ENCODE data around the gene ADAM8.

Gene ADAM8

DNA sequence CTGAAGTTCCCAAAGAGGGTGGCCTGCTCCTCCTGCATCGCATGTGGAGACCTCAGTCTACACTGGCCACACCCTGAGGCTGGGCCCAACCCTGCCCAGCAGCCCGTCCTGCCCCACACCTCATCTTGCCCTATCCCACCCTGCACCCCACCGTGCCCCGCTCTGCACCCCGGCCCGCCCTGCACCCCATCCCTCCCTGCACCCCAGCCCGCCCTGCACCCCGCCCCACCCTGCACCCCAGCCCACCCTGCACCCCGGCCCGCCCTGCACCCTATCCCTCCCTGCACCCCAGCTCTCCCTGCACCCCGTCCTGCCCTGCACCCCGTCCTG, 24.5 kb downstream of the ADAM8 start:
- TF ChIP-seq, protein P1, sequence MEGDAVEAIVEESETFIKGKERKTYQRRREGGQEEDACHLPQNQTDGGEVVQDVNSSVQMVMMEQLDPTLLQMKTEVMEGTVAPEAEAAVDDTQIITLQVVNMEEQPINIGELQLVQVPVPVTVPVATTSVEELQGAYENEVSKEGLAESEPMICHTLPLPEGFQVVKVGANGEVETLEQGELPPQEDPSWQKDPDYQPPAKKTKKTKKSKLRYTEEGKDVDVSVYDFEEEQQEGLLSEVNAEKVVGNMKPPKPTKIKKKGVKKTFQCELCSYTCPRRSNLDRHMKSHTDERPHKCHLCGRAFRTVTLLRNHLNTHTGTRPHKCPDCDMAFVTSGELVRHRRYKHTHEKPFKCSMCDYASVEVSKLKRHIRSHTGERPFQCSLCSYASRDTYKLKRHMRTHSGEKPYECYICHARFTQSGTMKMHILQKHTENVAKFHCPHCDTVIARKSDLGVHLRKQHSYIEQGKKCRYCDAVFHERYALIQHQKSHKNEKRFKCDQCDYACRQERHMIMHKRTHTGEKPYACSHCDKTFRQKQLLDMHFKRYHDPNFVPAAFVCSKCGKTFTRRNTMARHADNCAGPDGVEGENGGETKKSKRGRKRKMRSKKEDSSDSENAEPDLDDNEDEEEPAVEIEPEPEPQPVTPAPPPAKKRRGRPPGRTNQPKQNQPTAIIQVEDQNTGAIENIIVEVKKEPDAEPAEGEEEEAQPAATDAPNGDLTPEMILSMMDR (IDR thresholded peaks at IDR 0.05; ENCODE audit: low read depth, low read length), result no peak
- no peak overlapping the region for H3K4me3 ChIP-seq (replicated peaks in 1 of 2; ENCODE audit: low read depth in 2 of 2, low read length in 2 of 2)
- no peak for DNase-seq (ENCODE audit: low read depth in 2 of 2)

DNA sequence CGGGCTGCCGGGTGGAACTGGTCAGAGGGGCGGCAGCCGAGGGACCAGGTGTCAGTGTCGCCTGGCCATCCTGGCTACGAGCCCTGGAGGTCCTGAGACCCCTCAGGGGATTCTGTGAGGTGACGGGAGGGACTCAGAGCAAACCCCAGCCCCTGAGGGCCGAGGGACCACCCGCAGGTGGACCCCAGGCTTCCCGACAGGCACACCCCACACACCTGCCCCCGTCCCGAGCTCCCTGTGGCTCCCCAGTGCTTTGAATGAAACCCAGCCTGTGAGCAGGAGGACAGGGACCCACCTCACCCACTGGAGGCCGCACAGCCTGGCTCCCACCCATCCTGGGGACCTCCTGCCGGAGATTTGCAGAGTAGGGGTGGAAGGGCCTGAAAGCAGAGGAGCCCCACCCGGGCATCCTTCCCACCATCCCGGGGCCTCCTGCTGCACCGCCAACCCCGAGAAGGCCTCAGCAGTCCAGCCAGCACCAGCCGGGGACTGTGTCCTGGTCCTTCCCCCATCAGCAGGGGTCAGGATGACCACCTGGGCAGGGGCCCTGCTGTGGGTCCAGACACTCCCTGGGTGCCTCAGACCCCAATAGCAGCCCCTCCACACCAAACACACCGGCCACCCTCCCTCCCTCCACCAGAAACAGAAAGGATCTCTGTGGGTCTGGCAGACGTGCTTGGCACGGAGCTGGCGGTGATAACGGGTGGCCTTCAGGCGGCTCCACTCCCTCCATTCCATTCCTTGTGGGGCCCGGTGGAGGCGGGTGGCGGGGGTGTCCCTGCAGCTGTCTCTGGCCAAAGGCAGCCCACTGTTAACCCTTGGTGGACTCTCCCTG, 25.1 kb downstream of the ADAM8 start:
- no peak overlapping the region for H3K4me3 ChIP-seq (replicated peaks in 1 of 2; ENCODE audit: low read depth in 2 of 2, low read length in 2 of 2)
- TF ChIP-seq, protein P1 (IDR thresholded peaks at IDR 0.05; ENCODE audit: low read depth, low read length), result no peak
- peak in 1 of 2 donors; percentile 17 for DNase-seq (ENCODE audit: low read depth in 2 of 2)

DNA sequence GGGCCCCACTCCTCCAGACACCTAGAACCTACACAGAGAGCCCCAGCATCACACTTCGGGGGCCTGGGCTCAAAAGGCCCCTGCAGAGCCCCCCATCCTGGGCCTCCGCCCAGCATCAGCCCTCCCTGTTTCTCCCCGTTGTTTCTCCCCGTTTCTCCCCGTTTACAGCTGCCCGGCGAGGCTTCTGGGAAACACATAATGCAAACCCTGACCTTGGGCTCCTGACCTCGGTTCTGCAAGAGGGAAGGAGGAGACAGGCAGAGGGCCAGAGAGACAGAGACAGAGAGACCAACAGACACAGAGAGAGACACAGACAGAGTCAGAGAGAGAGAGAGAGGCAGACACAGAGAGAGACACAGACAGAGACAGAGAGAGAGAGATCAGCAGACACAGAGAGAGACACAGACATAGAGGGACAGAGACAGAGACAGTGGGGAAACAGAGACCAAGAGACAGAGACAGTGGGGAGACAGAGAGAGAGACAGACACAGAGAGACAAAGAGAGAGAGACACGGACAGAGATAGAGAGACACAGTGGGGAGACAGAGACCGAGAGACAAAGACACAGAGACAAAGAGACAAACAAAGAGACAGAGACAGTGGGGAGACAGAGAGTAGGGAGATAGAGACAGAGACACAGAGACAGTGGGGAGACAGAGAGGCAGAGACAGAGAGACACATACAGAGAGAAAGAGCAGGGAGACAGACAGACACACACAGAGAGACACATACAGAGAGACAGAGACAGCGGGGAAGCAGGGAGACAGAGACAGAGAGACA, 26.5 kb downstream of the ADAM8 start:
- TF ChIP-seq, protein P1 (IDR thresholded peaks at IDR 0.05; ENCODE audit: low read depth, low read length), result no peak
- no peak for DNase-seq (ENCODE audit: low read depth in 2 of 2)
- H3K4me3 ChIP-seq (replicated peaks in 1 of 2; ENCODE audit: low read depth in 2 of 2, low read length in 2 of 2), result no peak overlapping the region

DNA sequence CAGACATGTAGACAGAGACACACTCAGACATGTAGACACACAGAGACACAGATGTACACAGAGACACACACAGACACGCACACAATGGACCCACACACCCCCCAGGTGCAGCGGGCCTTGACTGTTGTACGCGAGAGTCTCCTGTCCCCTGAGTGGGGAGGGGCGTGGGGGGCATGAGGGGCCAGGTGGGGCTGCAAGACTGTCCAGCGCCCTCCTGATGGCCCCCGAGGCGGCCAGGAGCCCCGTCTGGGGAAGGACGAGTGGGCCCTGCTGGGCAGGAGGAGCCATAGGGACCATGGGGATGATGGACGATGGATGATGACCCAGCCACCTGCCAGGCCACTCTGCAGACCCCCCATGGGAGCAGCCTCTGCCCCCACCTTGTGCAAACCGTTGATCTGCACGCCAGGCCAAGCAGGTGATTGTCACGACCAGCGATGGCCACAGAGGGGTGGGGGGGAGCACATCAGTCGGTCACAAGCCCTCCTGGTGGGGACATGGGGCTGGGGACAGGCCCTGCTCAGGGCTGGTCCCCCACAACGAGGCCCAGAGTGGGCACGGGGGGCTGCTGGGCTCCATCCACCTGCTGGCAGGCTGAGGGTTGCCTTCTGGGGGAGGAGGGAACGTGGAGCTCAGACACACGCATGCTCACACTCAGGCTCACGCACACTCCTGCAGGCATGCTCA, 27.4 kb downstream of the ADAM8 start:
- TF ChIP-seq, protein P1 (IDR thresholded peaks at IDR 0.05; ENCODE audit: low read depth, low read length), result no peak
- no peak for DNase-seq (ENCODE audit: low read depth in 2 of 2)
- no peak overlapping the region for H3K4me3 ChIP-seq (replicated peaks in 1 of 2; ENCODE audit: low read depth in 2 of 2, low read length in 2 of 2)

DNA sequence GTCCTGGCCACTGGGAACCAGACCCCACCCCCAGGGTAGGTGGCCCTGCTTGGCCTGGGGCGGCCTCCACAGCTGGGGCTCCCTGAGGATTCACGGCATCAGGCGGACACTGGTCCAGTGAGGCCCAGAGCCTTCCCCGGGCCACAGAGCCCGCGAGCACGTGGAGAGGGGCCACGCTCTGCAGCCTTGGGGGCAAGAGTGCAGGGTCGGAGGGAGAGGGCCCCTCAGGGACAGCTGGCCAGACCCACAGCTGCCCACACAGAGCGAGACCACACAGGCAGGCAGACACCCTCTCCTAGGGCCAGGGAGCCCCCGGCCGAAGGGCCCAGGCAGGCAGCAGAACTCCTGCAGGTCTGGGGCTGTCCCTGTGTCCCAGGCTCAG, 28.3 kb downstream of the ADAM8 start:
- no peak for DNase-seq (ENCODE audit: low read depth in 2 of 2)
- no peak overlapping the region for H3K4me3 ChIP-seq (replicated peaks in 1 of 2; ENCODE audit: low read depth in 2 of 2, low read length in 2 of 2)
- TF ChIP-seq, protein P1 (IDR thresholded peaks at IDR 0.05; ENCODE audit: low read depth, low read length), result no peak

DNA sequence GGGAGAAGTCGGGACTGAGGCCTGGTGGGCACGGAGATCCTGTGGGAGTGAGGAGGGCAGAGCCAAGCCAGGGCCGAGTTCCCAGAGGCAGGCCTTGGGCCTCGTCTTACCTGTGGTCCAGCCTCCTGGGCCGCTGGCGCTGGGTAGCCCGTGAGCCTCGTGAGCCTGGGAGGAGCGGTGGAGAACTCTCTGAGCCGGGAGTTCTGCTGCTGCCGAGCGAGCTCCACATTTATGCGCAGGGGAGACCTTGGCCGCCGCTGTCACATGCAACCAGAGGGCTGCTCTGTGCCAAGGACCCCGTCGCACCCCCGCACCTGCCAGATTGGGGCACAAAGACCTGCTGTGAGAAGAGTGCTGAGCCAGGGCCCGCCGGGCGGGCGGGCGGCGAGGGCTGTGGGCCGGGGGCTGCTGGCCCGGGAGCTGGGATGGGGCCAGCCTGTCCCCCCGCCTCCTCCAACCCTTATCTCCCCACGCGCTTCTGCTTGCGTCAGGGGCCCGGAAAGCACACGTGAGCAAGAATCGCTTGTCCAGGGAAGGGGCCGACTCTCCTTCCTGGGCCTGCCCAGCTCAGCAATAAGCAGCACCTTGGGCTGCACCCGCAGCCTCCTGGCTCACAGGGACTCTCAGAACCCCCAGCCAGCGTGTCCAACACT, 28.9 kb downstream of the ADAM8 start:
- DNase-seq (ENCODE audit: low read depth in 2 of 2), result peak in 1 of 2 donors; percentile 25

More for the DNA sequence above, 28.9 kb downstream of the ADAM8 start:
- TF ChIP-seq, protein P1 (IDR thresholded peaks at IDR 0.05; ENCODE audit: low read depth, low read length), result no peak
- no peak overlapping the region for H3K4me3 ChIP-seq (replicated peaks in 1 of 2; ENCODE audit: low read depth in 2 of 2, low read length in 2 of 2)
